Activated T-cell treated with anti-CD3 and anti-CD28 coated beads for 1 hour (primary cell): Measurements from ENCODE around the gene LENG8.
"Not testable (repeated sequence)": the region's sequence is repeated elsewhere in the genome, so short reads cannot be mapped to it uniquely, and the experiment has no call there.

ENCODE experiments used
- DNase-seq: peaks from one replicate; pipeline ENCODE4 v3.0.0-alpha.2; 2020; ENCODE audit warnings: low read depth

Gene LENG8

DNA sequence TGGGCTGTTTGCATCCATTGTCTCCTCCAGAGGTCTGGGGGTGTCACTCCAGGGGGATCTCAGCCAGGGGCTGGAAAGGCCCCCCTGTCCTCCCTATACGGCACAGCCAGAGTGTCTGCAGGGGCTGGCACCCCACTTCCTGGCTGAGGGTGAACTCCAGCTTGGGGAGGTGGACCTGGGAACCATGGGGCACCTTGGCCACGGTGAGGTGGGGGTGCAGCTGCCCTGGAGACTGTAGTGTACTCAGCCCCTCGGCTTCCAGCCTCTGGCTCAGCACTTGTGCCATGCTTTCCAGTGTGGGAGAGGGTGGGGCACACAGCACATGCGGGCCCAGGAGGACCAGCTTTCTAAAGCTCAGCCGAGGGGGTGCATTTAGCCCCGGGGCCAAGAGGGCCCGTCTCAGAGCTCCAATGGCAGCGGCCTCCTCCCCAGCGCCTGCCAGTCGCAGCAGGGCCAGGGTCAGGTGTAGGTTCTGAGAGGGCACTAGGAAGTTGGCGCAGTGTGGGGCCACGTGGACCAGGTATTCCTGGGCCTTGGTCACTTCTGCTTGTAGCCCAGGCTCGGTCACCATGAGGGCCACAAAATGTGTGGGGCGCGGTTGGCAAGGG, 13.2 kb downstream of the LENG8 start:
- no peak for DNase-seq

DNA sequence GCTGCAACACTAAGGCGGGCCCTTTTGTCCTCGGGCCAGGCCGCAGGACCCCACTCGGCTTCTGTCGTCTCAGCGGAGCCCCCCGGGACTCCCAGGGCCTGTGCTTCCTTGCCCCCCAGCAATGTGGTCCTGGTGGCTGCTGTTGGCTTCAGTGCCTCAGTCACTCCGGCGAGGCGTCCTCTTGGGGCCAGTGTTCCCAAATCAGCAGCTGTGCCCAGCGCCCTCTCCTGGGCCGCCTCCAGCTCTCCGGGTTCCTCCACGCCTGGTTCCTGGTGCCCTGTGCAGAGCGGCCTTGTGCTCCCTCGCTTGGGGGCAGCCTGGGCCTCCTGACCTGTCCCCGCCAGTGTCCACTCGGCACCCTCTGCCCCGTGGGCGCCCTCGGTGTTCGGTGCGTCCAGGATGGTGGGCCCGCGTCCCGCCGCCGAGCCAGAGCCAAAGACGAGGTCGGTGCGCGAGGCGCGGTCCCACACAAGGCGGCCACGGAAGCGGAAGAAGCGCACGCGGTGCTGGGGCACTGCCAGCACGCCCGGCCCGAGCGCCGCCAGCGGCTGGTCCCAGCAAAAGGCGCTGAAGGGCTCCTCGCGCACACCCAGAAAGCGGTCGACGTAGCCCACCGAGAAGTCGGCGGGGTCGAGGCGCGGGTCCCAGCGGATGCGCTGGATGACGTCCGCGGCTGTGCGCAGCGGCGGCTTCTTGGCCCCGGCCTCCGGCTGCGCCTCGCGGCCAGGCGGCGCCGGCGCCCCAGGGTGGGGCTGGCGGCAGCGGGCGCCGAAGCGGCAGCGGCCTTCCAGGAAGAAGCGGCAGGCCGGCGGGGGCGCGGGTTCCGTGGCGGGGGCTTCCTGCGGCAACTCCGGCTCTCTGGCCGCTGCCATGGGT, 13.9 kb downstream of the LENG8 start:
- peak; percentile 54 for DNase-seq

DNA sequence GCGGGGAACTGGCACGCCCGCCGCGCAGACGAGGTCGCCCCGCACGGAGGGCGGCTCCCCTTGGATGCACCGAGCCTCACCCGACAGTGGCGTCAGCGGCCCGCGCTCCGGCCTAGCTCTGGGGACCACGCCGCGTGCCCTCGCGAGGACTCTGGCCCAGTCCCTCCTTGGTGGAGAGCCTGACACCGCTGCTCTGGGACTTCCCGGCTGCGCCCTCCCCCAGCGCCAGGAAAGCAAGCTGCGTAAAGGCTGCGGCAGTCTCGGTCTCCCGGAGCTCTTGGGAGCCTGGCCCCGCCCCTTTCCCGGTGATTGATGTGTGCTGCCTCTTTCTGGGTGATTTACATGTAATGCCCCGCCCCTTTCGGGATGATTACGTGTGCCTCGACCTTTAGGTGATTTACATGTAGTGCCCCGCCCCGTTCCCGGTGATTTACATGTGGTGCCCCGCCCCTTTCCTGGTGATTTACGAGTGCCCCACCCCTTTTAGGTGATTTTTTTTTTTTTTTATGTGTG, 14.6 kb downstream of the LENG8 start, which contains the start of gene LENG9:
Gene LENG9 (minus strand): TSS at position 248 of the 513 bp plus-strand sequence. CDS start 252 bp downstream, outside the sequence.
- peak; percentile 87 for DNase-seq

DNA sequence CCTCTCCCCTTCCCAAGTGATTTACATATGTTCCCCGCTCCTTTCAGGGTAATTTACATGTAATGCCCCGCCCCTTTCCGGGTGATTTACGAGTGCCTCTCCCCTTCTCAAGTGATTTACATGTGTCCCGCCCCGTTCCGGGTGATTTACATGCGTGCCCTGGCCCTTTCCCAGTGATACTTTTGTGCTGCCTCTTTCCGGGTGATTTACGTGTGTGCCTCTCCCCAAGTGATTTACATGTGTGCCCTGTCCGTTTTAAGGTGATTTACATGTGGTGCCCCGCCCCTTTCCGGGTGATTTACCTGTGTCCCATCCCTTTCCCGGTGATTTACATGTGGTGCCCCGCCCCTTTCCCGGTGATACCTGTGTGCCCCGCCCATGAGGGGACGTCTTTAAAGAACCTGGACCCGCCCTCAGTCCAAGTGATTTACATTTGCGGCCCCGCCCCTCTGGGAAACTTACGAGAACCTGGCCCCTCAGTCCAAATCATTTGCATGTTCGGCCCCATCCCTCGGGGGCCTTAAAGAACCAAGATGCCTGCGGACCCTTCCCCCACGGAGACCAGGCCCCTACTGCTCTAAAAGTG, 15.1 kb downstream of the LENG8 start:
- peak; percentile 61 for DNase-seq

DNA sequence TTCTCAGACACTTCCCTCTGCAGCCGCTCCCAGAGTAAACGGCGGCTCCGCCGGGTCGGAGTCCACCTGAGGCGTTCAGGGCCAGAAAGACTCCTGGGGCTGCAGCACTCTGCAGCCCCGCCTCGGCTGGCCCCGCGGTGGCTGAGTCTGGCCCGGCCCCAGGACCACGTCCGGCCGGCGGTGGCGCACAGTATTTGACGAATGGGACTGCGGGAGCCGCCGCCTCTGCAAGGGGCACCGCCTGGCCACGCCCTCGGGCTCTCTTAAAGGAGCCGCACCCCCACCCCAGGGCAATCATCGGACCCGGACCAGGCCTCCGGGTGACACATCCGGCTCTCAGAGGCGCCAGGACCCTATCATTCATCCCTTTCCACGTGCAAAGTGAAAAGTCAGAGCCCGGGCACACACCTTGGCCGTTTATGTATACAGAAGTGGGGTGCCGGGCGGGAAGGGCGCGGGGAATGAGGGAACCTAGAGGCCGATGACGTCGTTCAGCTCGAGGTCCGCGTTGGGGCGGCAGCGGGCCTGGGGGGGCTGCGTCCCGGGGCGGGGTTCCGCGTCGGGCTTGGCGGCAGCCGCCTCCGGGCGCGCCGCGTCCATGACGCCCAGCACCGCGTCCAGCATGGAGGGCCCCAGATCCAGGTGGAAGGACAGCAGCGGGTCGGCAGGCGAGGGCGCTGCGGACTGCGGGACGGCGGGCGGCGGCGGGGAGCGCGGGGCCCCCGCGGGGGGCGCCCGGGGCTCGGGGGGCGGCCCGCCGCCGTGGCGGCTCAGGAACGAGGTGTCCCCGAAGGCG, 15.8 kb downstream of the LENG8 start:
- DNase-seq, result peak; percentile 49

DNA sequence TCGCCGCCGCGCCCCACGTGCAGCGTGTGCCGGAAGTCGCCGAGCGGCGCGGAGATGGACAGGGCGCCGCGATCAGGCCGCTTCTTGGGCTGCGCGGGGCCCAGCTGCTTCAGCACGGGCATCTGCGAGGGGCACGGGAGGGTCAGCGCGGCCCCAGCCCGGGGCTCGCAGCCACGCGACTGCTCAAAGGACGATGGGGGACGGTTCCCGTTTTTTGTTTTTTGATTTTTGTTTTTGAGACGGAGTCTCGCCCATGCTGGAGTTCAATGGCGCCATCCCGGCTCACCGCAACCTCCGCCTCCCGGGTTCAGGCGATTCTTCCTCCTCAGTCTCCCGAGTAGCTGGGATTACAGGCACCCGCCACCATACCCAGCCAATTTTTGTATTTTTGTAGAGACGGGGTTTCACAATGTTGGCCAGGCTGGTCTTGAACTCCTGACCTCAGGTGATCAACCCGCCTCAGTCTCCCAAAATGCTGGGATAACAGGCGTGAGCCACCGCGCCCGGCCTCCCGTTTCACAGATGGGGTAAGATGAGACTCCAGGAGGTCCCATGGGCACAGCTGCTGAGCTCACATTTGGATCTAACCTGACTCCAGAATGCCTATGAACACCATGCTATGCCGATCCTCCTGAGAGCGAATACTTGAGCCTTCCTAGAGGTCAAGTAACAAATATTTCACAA, 16.6 kb downstream of the LENG8 start:
- no peak for DNase-seq

DNA sequence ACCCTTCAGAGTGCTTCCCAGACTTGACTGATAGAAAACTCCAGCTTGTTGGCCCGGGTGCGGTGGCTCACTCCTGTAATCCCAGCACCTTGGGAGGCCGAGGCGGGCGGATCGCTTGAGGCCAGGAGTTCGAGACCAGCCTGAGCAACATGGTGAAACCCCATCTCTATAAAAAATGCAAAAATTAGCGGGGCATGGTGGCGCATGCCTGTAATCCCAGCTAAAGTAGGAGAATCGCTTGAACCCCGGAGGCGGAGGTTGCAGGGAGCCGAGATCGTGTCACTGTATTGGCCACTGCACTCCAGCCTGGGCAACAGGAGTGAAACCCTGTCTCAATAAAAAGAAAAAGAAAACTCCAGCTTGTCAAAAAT, 17.1 kb downstream of the LENG8 start:
- not testable (repeated sequence) for DNase-seq

DNA sequence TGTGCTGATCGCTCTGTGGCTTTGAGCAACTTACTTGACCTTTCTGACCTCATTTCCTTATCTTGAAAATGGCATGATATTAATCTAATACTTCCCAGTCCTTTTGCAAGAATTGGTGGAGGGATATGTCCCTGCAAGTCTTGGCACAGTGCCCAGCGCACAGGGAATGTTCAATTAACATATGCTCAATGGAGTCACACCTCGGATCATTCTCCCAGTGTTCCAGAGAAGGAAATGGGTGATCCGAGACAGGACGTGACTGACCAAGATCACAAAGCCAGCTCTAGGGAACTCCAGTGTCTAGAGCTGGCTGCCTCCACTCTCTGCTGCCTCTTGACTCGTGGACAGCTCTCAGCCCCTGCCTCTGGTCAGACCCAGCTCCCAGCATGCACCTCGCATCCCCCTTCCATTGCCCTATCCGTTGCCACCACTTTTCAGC, 20.5 kb downstream of the LENG8 start:
- no peak for DNase-seq

DNA sequence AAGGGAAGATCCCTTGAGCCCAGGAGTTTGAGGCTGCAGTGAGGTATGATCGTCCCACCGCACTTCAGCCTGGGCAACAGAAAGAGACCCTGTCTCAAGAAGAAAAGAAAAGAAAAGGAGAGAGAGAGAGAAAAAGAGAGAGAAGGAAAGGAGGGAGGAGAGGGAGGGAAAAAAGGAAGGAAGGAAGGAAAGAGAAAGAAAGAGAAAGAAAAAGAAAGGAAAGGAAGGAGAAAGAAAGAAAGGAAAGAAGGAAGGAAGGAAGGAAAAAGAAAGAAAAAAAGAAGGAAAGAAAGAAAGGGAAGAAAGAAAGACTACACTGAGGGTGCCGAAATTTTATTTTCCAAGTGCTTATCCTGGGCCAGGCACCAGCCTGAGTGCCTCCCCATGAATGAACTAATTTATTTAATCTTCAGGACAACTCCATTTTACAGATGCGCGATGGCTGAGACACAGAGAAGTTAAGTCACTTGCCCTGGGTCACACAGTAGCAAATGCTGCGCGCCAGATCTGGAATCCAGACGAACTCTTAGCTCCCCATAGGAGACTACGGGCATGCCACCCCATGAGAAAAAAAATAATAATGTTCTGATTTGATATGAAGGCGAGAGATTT, 21.4 kb downstream of the LENG8 start:
- DNase-seq, result no peak

DNA sequence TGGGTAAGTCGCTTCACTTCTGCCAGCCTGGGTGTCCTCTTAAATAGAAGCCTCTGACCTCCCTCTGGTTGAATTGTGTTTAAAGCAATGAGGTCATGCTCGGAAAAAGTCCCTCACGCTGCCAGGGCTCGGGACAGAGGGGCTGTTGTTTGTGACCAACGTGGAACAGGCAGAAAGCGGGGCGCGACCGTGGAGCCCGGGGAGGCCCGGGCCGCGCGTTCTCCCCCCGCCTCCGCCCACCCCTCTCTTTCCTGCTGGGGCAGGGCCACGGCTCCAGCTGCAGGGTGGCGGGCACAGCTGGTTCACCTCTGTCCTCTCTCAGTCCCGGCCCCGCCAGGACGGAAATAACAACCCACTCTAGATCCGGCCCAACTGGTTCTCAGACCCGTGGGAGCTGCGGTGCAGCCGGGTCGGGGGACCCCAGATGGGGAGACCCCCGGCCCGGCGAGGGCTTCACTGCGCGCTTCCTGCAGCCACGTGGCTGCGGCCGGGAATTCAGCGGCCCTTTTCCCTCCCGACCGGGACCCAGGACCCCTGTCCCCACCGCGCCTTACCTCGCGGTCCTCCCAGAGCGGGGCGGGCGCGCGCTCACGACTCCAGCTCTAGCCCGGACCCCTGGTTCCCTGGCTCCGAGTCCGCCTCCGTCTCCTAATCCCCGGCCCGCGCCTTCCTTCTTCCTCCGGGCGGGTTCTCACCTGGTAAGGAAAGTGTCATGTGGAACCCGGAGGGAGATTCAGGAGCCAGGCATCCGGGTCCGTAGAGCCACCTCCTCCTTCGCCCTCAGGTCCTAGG, 22.2 kb downstream of the LENG8 start:
- no peak for DNase-seq

DNA sequence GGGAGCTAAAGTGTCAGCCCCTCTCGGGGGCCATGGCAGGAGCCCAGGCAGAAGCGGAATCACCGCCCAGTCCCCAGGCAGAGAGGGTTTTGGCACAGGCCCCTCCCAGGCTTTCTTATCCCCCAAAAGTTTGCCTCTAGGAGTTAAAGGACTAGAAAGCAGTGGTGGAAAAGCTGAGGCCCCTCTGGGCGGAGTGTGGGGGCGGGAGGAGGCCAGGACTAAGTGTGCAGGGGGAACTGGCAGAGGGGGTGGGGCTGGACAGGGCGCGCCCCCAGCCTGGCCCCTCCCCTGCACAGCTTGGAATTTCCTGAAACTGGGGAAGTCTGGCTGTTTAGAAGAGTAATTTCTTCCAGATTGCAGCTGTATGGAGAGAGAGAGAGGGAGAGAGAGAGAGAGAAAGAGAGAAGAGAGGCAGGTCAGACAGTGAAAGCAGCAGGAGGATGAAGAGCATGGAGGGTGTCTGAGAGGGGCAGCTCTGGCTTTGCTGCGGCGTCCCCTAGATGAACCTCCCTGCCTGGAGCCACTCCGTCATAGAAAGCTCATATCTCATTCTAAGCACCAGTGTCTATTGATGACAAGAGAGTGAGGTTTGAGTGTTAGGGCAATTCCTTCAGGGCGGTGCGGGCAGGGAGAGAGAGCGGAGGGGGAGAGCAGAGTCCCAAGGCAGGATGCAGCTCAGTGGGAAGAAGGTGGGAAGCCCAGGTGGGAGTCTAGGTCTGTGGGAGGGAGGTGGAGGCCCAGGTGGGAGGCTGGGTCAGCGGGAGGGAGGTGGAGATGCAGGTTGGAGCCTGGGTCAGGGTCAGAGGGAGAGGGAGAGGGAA, 24.3 kb downstream of the LENG8 start, which contains the start of gene CDC42EP5:
Gene CDC42EP5 (minus strand): TSS at position 226 of the 821 bp plus-strand sequence. CDS start 7,749 bp downstream, outside the sequence.
- DNase-seq, result no peak

DNA sequence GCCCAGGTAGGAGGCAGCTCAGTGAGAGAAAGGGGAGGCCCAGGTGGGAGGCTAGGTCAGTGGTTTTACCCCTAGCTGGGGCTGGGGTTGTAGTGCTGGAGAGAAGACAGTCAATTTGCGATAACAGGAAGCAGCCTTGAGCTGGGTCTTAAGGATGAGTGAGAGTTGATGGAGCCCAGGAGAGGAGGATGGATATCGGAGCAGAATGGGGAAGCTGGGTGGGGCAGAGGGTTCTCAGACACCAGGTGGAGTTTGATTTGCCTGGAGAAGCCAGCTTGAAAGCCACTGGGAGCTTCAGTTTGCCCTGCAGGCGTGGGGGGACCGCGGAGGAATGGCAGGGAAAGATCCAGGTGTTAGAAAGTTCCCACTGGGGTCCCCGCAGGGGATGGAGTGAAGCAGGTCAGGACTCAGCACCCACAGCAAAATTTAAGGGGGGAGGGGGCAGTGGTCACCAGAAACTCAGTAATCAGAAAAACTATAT, 24.9 kb downstream of the LENG8 start:
- DNase-seq, result no peak

DNA sequence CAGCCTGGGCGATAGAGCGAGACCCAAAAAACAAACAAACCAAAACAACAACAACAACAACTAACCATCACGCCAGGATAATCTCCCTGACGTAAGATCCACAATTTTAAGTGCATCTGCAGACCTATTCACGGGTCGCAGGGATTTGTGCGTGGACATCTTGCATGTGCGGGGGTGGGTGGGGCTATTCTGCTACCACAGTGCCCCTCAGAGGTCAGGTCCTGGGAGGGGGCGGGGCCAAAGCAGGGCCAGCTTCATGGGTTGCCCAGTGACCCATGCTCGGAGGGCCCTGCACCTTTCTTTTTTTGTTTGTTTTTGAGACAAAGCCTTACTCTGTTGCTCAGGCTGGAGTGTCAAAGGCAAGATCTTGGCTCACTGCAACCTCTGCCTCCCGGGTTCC, 26.7 kb downstream of the LENG8 start:
- no peak for DNase-seq

DNA sequence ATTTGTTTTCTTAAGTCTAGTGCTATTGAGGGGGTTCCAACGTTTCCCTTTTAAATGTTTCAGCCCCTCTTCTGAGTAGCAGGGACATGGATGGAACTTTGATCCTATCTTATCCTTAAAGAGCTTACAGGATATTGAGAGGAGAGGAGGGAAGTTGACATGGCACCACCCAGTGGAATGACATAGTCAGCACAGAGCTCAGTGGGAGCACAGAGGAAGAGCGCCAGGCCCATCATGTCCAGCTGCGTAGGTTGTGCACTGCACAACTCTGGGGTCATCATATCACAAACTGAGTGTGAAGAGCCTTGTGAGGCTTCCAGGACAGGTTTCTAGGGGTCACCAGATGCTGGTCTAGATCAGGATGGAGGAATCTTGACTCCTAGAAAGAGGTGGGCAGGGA, 28.7 kb downstream of the LENG8 start:
- DNase-seq, result no peak

DNA sequence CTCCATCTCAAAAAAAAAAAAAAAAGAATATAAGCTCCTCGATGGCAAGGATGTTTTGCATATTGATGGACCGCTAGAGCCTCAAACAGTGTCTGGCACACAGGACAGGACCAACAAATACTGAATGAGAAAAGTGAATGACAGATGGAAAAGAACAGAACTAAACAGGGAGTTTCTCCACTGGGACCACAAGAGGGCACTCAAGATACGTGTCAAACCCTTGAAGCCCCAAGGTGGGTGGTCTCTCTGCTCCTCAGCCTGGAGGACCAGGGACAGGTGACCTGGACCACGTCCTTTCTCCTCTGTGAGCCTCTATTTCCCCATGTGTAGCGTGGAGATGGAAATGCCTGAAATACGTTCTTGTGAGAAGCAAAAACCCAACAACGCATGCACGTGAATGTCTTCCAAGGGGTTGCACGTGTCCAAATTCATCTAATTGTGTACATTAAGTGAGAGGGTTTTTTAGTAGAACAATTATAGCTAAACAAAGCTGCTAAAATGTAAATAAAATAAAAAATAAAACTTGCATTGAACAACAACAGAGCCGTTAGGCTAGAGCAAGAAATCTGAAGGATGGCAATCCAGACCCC, 29.8 kb downstream of the LENG8 start:
- no peak for DNase-seq

DNA sequence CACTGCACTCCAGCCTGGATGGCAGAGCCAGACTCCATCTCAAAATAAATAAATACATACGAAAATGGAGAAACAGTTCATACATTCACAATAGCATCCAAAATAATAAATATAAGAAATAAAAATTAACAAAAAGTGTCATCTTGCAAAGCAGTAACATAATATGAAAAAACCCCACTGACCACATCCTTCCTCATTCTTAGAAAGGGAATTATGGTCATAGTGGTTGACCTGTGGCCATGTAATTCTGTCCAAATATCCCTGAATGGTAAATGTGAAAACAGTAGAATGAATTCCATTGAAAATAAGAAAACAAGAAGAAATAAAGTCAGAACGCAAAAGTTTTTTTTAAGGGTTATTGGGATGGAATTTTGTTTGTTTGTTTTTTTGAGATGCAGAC, 31.1 kb downstream of the LENG8 start:
- no peak for DNase-seq

DNA sequence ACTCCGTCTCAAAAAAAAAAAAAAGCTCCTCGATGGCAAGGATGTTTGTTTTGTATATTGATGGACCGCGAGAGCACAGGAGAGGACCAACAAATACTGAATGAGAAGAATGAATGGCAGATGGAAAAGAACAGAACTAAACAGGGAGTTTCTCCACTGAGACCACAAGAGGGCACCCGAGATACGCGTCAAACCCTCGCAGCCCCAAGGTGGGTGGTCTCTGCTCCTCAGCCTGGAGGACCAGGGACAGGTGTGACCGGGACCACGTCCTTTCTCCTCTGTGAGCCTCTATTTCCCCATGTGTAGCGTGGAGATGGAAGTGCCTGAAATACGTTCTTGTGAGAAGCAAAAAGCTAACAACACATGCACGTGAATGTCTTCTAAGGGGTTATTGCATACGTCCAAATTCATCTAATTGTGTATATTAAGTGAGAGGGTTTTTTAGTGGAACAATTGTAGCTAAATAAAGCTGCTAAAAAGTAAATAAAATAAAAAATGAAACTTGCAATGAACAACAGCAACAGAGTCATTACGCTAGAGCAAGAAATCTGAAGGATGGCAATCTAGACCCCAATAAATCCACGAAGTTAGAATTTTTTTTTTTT, 32.4 kb downstream of the LENG8 start:
- no peak for DNase-seq

DNA sequence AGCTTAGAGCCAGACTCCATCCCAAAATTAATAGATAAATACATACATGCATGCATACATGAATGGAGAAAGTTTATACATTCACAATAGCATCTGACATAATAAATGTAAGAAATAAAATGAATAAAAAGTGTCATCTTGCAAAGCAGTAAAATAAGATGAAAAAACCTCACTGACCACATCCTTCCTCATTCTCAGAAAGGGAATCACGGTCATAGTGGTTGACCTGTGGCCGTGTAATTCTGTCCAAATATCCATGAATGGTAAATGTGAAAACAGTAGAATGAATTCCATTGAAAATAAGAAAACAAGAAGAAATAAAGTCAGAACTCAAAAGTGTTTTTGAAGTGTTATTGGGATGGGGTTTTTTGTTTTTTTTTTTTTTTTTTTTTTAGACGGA, 33.9 kb downstream of the LENG8 start:
- DNase-seq, result no peak
